Activated naive CD4-positive, alpha-beta T cell treated with Interleukin-2 at 50 U/mL for 16 hours (primary cell): ENCODE results near the gene PPP1R1B.
"Not testable (repeated sequence)": the region's sequence is repeated elsewhere in the genome, so short reads cannot be mapped to it uniquely, and the experiment has no call there.

Experiments
- DNase-seq: peaks from one replicate; pipeline ENCODE4 v3.0.0-alpha.2; 2020

The PPP1R1B gene

GRCh38 chr17:39626171-39627046 lies at the start of gene PPP1R1B:
Gene PPP1R1B, plus strand, starts transcription at chr17:39626952. Its CDS starts 441 bp downstream, at chr17:39627393.
- peak; percentile 20 for DNase-seq

GRCh38 chr17:39578272-39578671 lies 48.5 kb upstream of the PPP1R1B start:
- no peak for DNase-seq

GRCh38 chr17:39579318-39580081 lies 47.3 kb upstream of the PPP1R1B start:
- DNase-seq = no peak

GRCh38 chr17:39580082-39580468 lies 46.7 kb upstream of the PPP1R1B start:
- DNase-seq = no peak

GRCh38 chr17:39581071-39581758 lies 45.5 kb upstream of the PPP1R1B start:
- DNase-seq = no peak

- DNase-seq = no peak
Observed at GRCh38 chr17:39581759-39582085, 45.0 kb upstream of the PPP1R1B start.

- no peak for DNase-seq
Observed at GRCh38 chr17:39582658-39583057, 44.1 kb upstream of the PPP1R1B start.

- not testable (repeated sequence) for DNase-seq
Observed at GRCh38 chr17:39590180-39590579, 36.6 kb upstream of the PPP1R1B start.

- no peak for DNase-seq
Observed at GRCh38 chr17:39591958-39592954, 34.5 kb upstream of the PPP1R1B start.

- no peak for DNase-seq
Observed at GRCh38 chr17:39593371-39593770, 33.4 kb upstream of the PPP1R1B start.

- DNase-seq = no peak
Observed at GRCh38 chr17:39595294-39595693, 31.5 kb upstream of the PPP1R1B start.

- DNase-seq = no peak
Observed at GRCh38 chr17:39595928-39596510, 30.7 kb upstream of the PPP1R1B start.

- no peak for DNase-seq
Observed at GRCh38 chr17:39596543-39597267, 30.0 kb upstream of the PPP1R1B start.

- DNase-seq = no peak
Observed at GRCh38 chr17:39597372-39598046, 29.2 kb upstream of the PPP1R1B start.

- no peak for DNase-seq
Observed at GRCh38 chr17:39598047-39598481, 28.7 kb upstream of the PPP1R1B start.

GRCh38 chr17:39598630-39599003 lies 28.1 kb upstream of the PPP1R1B start:
- DNase-seq = no peak

GRCh38 chr17:39599004-39599664 lies 27.6 kb upstream of the PPP1R1B start:
- no peak for DNase-seq

GRCh38 chr17:39599665-39600231 lies 27.0 kb upstream of the PPP1R1B start:
- DNase-seq = no peak

- no peak for DNase-seq
Observed at GRCh38 chr17:39600288-39600996, 26.3 kb upstream of the PPP1R1B start.
